Panc1 (cell line): ENCODE measurements around the gene NIPBL. TPM values are rescaled to one million over a fixed set of nuclear protein-coding genes. Genes with fewer than 3 reads are reported as not detected.

Experiments
- ATAC-seq: fragments of 200-7000 bp; cut with Tn5 transposase; 2 replicates; pipeline ENCODE4 v1.9.1; 2020; ENCODE audit warnings: mild to moderate bottlenecking, moderate library complexity
- BruUV-seq: library from RNA; stranded (reverse); fragments of 400-500 nt; replicated peaks from 2 replicates; lab custom pipeline; 2021; lab: Mats Ljungman, UMichigan
- CTCF ChIA-PET: fragments of 300-600 bp; sonication (Branson Sonifier 250); formaldehyde crosslinking; loops from one replicate; lab custom pipeline; 2022; ENCODE audit warnings: antibody characterized with exemption; lab: Charles Lee
- POLR2A ChIA-PET: fragments of 300-600 bp; sonication (Branson Sonifier 250); formaldehyde crosslinking; loops from one replicate; lab custom pipeline; 2022; ENCODE audit warnings: antibody characterized with exemption; lab: Charles Lee
- DNase-seq: peaks from one replicate; pipeline ENCODE4 v3.0.0-alpha.2; 2010; ENCODE audit warnings: low read depth, low spot score
- H3K27ac ChIP-seq: 2 replicates; pipeline ENCODE4 v1.5.1; 2011; ENCODE audit warnings: mild to moderate bottlenecking, low read length, inconsistent platforms
- H3K27me3 ChIP-seq: fragments of 200-500 bp; sonication (Bioruptor generic); 2 replicates; pipeline ENCODE4 v1.6.0; 2014; ENCODE audit warnings: low read length, inconsistent platforms; ENCODE audit not compliant: control insufficient read depth, insufficient read depth
- H3K36me3 ChIP-seq: fragments of 200-500 bp; sonication (Bioruptor generic); 2 replicates; pipeline ENCODE4 v1.5.1; 2014; ENCODE audit warnings: inconsistent platforms, mild to moderate bottlenecking, low read length, moderate library complexity; ENCODE audit not compliant: control insufficient read depth, insufficient read depth
- H3K4me1 ChIP-seq: 2 replicates; pipeline ENCODE4 v1.5.1; 2011; ENCODE audit warnings: inconsistent platforms, mild to moderate bottlenecking, low read length, moderate library complexity; ENCODE audit not compliant: control insufficient read depth, insufficient read depth
- H3K4me3 ChIP-seq, 2 experiments: 2 replicates each; pipeline ENCODE4 v1.5.1; 2011 to 2012; ENCODE audit warnings: low read depth in 2 of 2, low read length in 2 of 2, mild to moderate bottlenecking in 2 of 2, inconsistent platforms in 1 of 2, moderate library complexity in 1 of 2
- H3K9me3 ChIP-seq: fragments of 200-500 bp; sonication (Bioruptor generic); 2 replicates; pipeline ENCODE4 v1.5.1; 2014; ENCODE audit warnings: low read depth, mild to moderate bottlenecking, inconsistent platforms, low read length, moderate library complexity; ENCODE audit not compliant: control insufficient read depth, insufficient read depth
- POLR2AphosphoS5 ChIP-seq: IDR thresholded peaks from 2 replicates; pipeline ENCODE4 v1.6.1; 2012; ENCODE audit warnings: mild to moderate bottlenecking, low read depth, low read length, moderate library complexity
- SIN3A ChIP-seq: IDR thresholded peaks from 2 replicates; pipeline ENCODE4 v1.6.1; 2012; ENCODE audit warnings: low read depth, mild to moderate bottlenecking, low read length, moderate library complexity, borderline replicate concordance; ENCODE audit not compliant: insufficient read depth
- TCF7L2 ChIP-seq: IDR thresholded peaks from 2 replicates; pipeline ENCODE4 v1.6.1; 2011; ENCODE audit warnings: mild to moderate bottlenecking, low read depth, low read length, inconsistent platforms
- in situ Hi-C: cut with HindIII; loops from 2 replicates; pipeline ENCODE4 v1.10.0; 2016; ENCODE audit warnings: low sequenced_read_pairs, low pct_unique_long_range_greater_than_20kb
- intact Hi-C: fragments of 100-400 bp; cut with micrococcal nuclease; formaldehyde crosslinking; loops from one replicate; pipeline ENCODE4 v1.10.0; 2022; ENCODE audit not compliant: unreplicated experiment
- total RNA-seq: library from RNA; stranded (reverse); gene quantifications from one replicate; pipeline ENCODE4 v1.2.1, GENCODE V29; 2021; ENCODE audit not compliant: unreplicated experiment
- TF ChIP-seq, protein P1 (sequence below): fragments of 450-650 bp; IDR thresholded peaks from 2 replicates; pipeline ENCODE4 v1.5.1; 2017; ENCODE audit warnings: mild to moderate bottlenecking
- TF ChIP-seq, protein P2 (sequence below), 2 experiments: IDR thresholded peaks; 2 replicates each; pipeline ENCODE4 v1.6.1; 2011 to 2012; ENCODE audit warnings: low read depth in 2 of 2, control low read depth in 1 of 2, low read length in 1 of 2, mild to moderate bottlenecking in 1 of 2, moderate library complexity in 1 of 2; ENCODE audit not compliant: insufficient read depth in 1 of 2

Gene NIPBL
- total RNA-seq, 1 experiment from 2014 or later = 41.6 TPM

DNA sequence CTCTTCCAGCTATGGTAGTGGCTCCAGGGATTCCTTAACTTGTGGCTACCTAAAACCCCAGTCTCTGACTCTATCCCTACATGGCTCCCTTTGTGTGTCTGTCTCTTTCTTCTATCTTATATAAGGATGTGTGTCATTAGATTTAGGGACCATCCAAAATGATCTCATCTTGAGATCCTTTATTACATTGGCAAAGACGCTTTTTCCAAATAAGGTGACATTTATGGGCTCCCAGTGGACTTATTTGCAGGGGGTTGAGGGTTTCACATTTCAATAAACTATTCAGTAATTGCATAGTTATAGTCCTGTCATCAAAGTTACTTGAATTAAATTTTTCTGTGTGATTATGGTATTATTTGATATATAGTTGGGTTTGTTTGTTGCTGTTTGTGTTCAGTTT lies 59.2 kb downstream of the NIPBL start:
- no peak overlapping the region for H3K27ac ChIP-seq
- H3K4me1 ChIP-seq = peaks cover 13% of the 10 kb centered on the region
- intact Hi-C loops (no loop called here), in situ Hi-C loops (no loop called here)
- no peak overlapping the region for H3K4me3 ChIP-seq
- no peak for DNase-seq
- H3K27me3 ChIP-seq = no peaks in the 10 kb centered on the region
- ChIA-PET POLR2A (no interaction called here), CTCF (no interaction called here)
- no peak for TF ChIP-seq TCF7L2
- TF ChIP-seq, protein P1, sequence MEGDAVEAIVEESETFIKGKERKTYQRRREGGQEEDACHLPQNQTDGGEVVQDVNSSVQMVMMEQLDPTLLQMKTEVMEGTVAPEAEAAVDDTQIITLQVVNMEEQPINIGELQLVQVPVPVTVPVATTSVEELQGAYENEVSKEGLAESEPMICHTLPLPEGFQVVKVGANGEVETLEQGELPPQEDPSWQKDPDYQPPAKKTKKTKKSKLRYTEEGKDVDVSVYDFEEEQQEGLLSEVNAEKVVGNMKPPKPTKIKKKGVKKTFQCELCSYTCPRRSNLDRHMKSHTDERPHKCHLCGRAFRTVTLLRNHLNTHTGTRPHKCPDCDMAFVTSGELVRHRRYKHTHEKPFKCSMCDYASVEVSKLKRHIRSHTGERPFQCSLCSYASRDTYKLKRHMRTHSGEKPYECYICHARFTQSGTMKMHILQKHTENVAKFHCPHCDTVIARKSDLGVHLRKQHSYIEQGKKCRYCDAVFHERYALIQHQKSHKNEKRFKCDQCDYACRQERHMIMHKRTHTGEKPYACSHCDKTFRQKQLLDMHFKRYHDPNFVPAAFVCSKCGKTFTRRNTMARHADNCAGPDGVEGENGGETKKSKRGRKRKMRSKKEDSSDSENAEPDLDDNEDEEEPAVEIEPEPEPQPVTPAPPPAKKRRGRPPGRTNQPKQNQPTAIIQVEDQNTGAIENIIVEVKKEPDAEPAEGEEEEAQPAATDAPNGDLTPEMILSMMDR = no peak
- TF ChIP-seq SIN3A = no peak
- no peak for TF ChIP-seq POLR2AphosphoS5
- TF ChIP-seq, protein P2, sequence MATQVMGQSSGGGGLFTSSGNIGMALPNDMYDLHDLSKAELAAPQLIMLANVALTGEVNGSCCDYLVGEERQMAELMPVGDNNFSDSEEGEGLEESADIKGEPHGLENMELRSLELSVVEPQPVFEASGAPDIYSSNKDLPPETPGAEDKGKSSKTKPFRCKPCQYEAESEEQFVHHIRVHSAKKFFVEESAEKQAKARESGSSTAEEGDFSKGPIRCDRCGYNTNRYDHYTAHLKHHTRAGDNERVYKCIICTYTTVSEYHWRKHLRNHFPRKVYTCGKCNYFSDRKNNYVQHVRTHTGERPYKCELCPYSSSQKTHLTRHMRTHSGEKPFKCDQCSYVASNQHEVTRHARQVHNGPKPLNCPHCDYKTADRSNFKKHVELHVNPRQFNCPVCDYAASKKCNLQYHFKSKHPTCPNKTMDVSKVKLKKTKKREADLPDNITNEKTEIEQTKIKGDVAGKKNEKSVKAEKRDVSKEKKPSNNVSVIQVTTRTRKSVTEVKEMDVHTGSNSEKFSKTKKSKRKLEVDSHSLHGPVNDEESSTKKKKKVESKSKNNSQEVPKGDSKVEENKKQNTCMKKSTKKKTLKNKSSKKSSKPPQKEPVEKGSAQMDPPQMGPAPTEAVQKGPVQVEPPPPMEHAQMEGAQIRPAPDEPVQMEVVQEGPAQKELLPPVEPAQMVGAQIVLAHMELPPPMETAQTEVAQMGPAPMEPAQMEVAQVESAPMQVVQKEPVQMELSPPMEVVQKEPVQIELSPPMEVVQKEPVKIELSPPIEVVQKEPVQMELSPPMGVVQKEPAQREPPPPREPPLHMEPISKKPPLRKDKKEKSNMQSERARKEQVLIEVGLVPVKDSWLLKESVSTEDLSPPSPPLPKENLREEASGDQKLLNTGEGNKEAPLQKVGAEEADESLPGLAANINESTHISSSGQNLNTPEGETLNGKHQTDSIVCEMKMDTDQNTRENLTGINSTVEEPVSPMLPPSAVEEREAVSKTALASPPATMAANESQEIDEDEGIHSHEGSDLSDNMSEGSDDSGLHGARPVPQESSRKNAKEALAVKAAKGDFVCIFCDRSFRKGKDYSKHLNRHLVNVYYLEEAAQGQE (IDR thresholded peaks at IDR 0.05; ENCODE audit: insufficient read depth in 1 of 2, low read depth in 2 of 2, low read length in 1 of 2) = no peak
- H3K9me3 ChIP-seq = no peaks in the 10 kb centered on the region
- no TSS peak for BruUV-seq
- no peaks in the 10 kb centered on the region for H3K36me3 ChIP-seq
- no peak for ATAC-seq

DNA sequence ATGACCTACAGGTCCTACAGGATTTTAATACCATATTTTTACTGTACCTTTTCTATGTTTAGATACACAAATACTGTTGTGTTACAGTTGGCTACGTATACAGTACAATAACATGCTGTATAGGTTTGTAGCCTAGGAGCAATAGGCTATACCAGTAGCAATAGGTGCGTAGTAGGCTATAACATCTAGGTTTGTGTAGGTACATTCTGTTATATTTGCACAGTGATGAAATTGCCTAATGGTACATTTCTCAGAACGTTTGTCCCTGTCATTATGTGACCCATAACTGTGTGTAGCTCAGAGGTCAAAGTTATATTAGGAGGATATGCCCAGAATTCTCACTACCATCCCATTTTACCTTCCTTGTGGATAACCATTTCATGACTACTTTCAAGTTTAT lies 59.7 kb downstream of the NIPBL start:
- Histone ChIP-seq H3K9me3 (no peaks in the 10 kb centered on the region), H3K27me3 (no peaks in the 10 kb centered on the region), H3K36me3 (no peaks in the 10 kb centered on the region), H3K4me1 (peaks cover 13% of the 10 kb centered on the region), H3K27ac (no peak overlapping the region), H3K4me3 (no peak overlapping the region)
- DNase-seq = no peak
- BruUV-seq = no TSS peak
- in situ Hi-C loops = no loop called here
- CTCF ChIA-PET = no interaction called here
- TF ChIP-seq TCF7L2 (no peak), SIN3A (no peak), POLR2AphosphoS5 (no peak)
- TF ChIP-seq, protein P1 = no peak
- TF ChIP-seq, protein P2 (IDR thresholded peaks at IDR 0.05; ENCODE audit: insufficient read depth in 1 of 2, low read depth in 2 of 2, low read length in 1 of 2) = no peak
- POLR2A ChIA-PET = no interaction called here
- intact Hi-C loops = no loop called here
- ATAC-seq = no peak
